Astrocyte of the cerebellum (primary cell): ENCODE measurements around the gene TMEM95.

Source experiments
- DNase-seq: peaks from one replicate; pipeline ENCODE4 v3.0.0-alpha.2; 2011; ENCODE audit warnings: low read depth
- H3K4me3 ChIP-seq: 2 replicates; pipeline ENCODE4 v1.5.1; 2011; ENCODE audit warnings: mild to moderate bottlenecking, low read depth, low read length, moderate library complexity
- in situ Hi-C: cut with HindIII; loops from 2 replicates; pipeline ENCODE4 v1.10.0; 2017; ENCODE audit warnings: low sequenced_read_pairs
- TF ChIP-seq, protein P1 (sequence below): IDR thresholded peaks from 2 replicates; pipeline ENCODE4 v1.5.1; 2012; ENCODE audit warnings: low read length, low read depth, moderate library complexity, mild to moderate bottlenecking; ENCODE audit errors: missing control alignments

TMEM95 gene

GRCh38 chr17:7325031-7325528 is 29.9 kb upstream of the TMEM95 start:
- no peak overlapping the region for H3K4me3 ChIP-seq
- TF ChIP-seq, protein P1, sequence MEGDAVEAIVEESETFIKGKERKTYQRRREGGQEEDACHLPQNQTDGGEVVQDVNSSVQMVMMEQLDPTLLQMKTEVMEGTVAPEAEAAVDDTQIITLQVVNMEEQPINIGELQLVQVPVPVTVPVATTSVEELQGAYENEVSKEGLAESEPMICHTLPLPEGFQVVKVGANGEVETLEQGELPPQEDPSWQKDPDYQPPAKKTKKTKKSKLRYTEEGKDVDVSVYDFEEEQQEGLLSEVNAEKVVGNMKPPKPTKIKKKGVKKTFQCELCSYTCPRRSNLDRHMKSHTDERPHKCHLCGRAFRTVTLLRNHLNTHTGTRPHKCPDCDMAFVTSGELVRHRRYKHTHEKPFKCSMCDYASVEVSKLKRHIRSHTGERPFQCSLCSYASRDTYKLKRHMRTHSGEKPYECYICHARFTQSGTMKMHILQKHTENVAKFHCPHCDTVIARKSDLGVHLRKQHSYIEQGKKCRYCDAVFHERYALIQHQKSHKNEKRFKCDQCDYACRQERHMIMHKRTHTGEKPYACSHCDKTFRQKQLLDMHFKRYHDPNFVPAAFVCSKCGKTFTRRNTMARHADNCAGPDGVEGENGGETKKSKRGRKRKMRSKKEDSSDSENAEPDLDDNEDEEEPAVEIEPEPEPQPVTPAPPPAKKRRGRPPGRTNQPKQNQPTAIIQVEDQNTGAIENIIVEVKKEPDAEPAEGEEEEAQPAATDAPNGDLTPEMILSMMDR, result no peak
- in situ Hi-C loops, result no loop called here
- DNase-seq, result no peak

DNA sequence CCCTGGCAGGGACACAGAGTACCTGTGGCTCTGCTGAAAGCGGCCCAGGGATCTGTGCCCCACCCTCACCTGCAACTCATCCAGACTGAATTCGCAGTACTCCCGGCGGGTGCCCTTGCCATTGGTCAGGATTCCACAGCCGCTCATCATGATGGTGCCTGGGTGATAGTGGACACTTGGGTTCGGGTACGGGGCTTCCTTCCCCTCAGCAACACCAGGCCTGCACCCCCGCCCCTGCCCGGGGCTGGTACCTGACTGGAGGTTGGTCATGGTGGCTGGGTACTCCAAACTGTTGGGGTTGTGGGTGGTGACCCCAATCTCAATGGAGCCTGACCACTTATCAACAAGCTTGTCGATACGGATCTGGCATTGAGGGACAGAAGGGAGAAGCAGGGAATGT is 28.8 kb upstream of the TMEM95 start:
- no peak overlapping the region for H3K4me3 ChIP-seq
- TF ChIP-seq, protein P1, result no peak
- DNase-seq, result no peak
- in situ Hi-C loops, result no loop called here

GRCh38 chr17:7327056-7327455 is 27.9 kb upstream of the TMEM95 start:
- in situ Hi-C loops, result no loop called here
- TF ChIP-seq, protein P1, result no peak
- H3K4me3 ChIP-seq, result no peak overlapping the region
- DNase-seq, result no peak

DNA sequence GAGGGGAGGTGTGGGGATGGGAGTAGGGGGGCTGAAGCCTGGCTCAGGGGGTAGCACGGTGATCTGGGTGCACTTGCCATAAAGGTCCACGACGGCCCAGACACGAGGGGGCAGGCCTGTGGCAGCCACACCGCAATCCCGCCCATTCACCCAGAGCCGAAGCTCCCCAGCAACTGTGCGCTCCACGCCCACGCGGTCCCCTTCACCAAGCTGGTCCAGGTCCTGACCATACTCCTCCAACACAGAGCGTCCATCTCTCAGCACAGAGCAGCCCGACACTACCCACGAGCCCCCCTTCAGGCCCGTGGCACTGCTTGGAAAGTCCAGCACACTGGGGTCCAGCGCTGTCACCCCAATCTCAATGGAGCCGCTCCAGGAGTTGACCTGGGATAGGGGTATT is 27.5 kb upstream of the TMEM95 start:
- in situ Hi-C loops, result no loop called here
- no peak for DNase-seq
- TF ChIP-seq, protein P1, result no peak
- H3K4me3 ChIP-seq, result no peak overlapping the region

- H3K4me3 ChIP-seq, result peak overlapping the region; percentile 62
- no peak for DNase-seq
- TF ChIP-seq, protein P1, result no peak
- in situ Hi-C loops, result no loop called here
Measured at GRCh38 chr17:7328009-7328408, 26.9 kb upstream of the TMEM95 start.

- TF ChIP-seq, protein P1, result peak; percentile 11
- DNase-seq, result no peak
- H3K4me3 ChIP-seq, result peak within 1 kb of the TSS; percentile 62
- in situ Hi-C loops, result no loop called here
Measured at GRCh38 chr17:7328840-7329373, 26.0 kb upstream of the TMEM95 start, which contains the start of gene NEURL4. Gene NEURL4, minus strand, starts transcription at chr17:7329335. Its CDS starts 23 bp downstream, at chr17:7329312.
